ENCODE data around the gene RNASEH2B.

The RNASEH2B gene

DNA sequence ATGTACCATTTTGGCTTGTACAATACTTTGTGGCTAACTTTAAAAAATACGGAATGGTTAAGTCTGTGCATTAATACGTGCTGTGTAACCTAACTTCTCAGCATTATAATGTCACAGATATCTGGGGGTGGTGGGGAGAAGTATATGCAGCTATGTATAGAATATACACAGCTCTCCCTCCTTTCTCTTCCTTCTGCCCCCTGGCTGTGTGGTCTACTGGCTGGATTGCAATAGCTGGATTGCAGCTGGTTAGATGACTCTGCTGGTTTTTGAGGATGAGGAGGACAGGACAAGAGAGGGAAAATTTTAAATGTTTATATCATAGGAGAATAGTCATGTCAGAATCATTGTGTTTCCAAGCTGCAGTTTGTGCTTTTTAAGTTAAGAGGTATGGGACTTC is 9.7 kb downstream of the RNASEH2B start:
- no peak for ATAC-seq (ENCODE audit: insufficient read depth, low read depth)
- Histone ChIP-seq H2AFZ (ENCODE audit: low read depth, low read length) (no peak overlapping the region), H3K4me1 (ENCODE audit: insufficient read depth, low read length) (peaks cover 36% of the 10 kb centered on the region), H3K4me3 (ENCODE audit: low read depth in 1 of 2, low read length in 2 of 2) (no peak overlapping the region), H3K9me3 (ENCODE audit: insufficient read depth, low read length, severe bottlenecking) (peaks cover 55% of the 10 kb centered on the region), H3K27ac (ENCODE audit: low read length) (no peak overlapping the region), H3K36me3 (ENCODE audit: insufficient read depth, low read length) (peaks cover 75% of the 10 kb centered on the region), H3K27me3 (ENCODE audit: insufficient read depth, low read length, poor library complexity) (no peaks in the 10 kb centered on the region), H4K20me1 (ENCODE audit: insufficient read depth, low read length) (peaks cover 39% of the 10 kb centered on the region), H3K4me2 (ENCODE audit: insufficient read depth, low read length) (no peak overlapping the region), H3K79me2 (ENCODE audit: insufficient read depth, low read length) (peaks cover 98% of the 10 kb centered on the region), H3K9ac (ENCODE audit: low read depth, low read length) (no peak overlapping the region)
- DNase-seq = no peak
- TF ChIP-seq, protein P1, sequence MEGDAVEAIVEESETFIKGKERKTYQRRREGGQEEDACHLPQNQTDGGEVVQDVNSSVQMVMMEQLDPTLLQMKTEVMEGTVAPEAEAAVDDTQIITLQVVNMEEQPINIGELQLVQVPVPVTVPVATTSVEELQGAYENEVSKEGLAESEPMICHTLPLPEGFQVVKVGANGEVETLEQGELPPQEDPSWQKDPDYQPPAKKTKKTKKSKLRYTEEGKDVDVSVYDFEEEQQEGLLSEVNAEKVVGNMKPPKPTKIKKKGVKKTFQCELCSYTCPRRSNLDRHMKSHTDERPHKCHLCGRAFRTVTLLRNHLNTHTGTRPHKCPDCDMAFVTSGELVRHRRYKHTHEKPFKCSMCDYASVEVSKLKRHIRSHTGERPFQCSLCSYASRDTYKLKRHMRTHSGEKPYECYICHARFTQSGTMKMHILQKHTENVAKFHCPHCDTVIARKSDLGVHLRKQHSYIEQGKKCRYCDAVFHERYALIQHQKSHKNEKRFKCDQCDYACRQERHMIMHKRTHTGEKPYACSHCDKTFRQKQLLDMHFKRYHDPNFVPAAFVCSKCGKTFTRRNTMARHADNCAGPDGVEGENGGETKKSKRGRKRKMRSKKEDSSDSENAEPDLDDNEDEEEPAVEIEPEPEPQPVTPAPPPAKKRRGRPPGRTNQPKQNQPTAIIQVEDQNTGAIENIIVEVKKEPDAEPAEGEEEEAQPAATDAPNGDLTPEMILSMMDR (IDR thresholded peaks at IDR 0.05; ENCODE audit: borderline replicate concordance, extremely low read depth, low read length, poor library complexity, severe bottlenecking) = no peak
- TF ChIP-seq EZH2 (IDR thresholded peaks at IDR 0.05; ENCODE audit: borderline replicate concordance, low read depth, low read length, severe bottlenecking) = no peak

DNA sequence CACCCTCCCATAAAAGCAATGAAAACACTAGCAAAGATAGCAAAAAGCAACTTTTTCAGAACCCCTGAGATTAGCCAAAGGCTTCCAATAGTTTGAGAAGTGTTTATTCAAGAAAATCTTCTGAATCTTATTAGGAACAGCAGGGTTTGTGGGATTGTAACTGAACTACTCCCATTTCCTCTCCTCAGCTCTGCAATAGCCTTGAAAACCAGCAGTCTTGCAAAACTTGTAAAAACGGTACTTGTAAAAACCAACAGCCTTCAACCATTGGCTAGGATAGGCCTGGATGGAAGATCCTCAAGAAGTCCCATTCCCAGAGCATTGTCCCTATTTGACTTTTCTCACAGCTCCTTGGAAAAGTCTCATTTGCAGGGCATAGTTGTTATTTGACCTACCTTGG is 12.1 kb downstream of the RNASEH2B start:
- DNase-seq (no peak), ATAC-seq (ENCODE audit: insufficient read depth, low read depth) (no peak)
- peaks cover 23% of the 10 kb centered on the region for H3K4me1 ChIP-seq (ENCODE audit: insufficient read depth, low read length)
- H3K9me3 ChIP-seq (ENCODE audit: insufficient read depth, low read length, severe bottlenecking) = peaks cover 59% of the 10 kb centered on the region
- H3K27ac ChIP-seq (ENCODE audit: low read length) = no peak overlapping the region
- no peak overlapping the region for H3K4me2 ChIP-seq (ENCODE audit: insufficient read depth, low read length)
- TF ChIP-seq EZH2 (IDR thresholded peaks at IDR 0.05; ENCODE audit: borderline replicate concordance, low read depth, low read length, severe bottlenecking) = no peak
- TF ChIP-seq, protein P1 (IDR thresholded peaks at IDR 0.05; ENCODE audit: borderline replicate concordance, extremely low read depth, low read length, poor library complexity, severe bottlenecking) = no peak
- peaks cover 77% of the 10 kb centered on the region for H3K36me3 ChIP-seq (ENCODE audit: insufficient read depth, low read length)
- peaks cover 98% of the 10 kb centered on the region for H3K79me2 ChIP-seq (ENCODE audit: insufficient read depth, low read length)
- peaks cover 36% of the 10 kb centered on the region for H4K20me1 ChIP-seq (ENCODE audit: insufficient read depth, low read length)
- no peak overlapping the region for H3K4me3 ChIP-seq (ENCODE audit: low read depth in 1 of 2, low read length in 2 of 2)
- no peak overlapping the region for H3K9ac ChIP-seq (ENCODE audit: low read depth, low read length)
- no peaks in the 10 kb centered on the region for H3K27me3 ChIP-seq (ENCODE audit: insufficient read depth, low read length, poor library complexity)
- no peak overlapping the region for H2AFZ ChIP-seq (ENCODE audit: low read depth, low read length)

DNA sequence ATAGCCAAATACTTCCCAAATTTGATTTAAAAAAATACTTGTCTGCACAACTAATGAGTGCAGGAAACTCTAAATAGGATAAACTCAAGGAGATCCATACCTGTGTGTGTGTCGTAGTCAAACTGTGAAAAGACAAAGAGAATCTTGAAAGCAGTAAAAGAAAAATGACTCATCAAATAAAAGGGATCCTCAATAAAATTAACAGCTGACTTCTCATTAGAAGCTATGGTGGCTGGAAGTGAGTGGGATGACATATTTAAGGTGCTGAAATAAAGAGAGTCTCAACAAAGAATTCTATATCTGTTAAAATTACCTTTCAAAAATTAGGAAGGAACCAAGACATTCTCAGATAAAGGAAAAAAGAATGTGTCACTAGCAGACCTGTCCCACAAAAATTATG is 13.7 kb downstream of the RNASEH2B start:
- peaks cover 55% of the 10 kb centered on the region for H3K9me3 ChIP-seq (ENCODE audit: insufficient read depth, low read length, severe bottlenecking)
- ATAC-seq (ENCODE audit: insufficient read depth, low read depth) (no peak), DNase-seq (no peak)
- no peak overlapping the region for H3K27ac ChIP-seq (ENCODE audit: low read length)
- peaks cover 15% of the 10 kb centered on the region for H3K4me1 ChIP-seq (ENCODE audit: insufficient read depth, low read length)
- H3K9ac ChIP-seq (ENCODE audit: low read depth, low read length) = no peak overlapping the region
- H2AFZ ChIP-seq (ENCODE audit: low read depth, low read length) = no peak overlapping the region
- H3K4me2 ChIP-seq (ENCODE audit: insufficient read depth, low read length) = no peak overlapping the region
- TF ChIP-seq, protein P1 (IDR thresholded peaks at IDR 0.05; ENCODE audit: borderline replicate concordance, extremely low read depth, low read length, poor library complexity, severe bottlenecking) = no peak
- TF ChIP-seq EZH2 (IDR thresholded peaks at IDR 0.05; ENCODE audit: borderline replicate concordance, low read depth, low read length, severe bottlenecking) = no peak
- peaks cover 75% of the 10 kb centered on the region for H3K36me3 ChIP-seq (ENCODE audit: insufficient read depth, low read length)
- peaks cover 100% of the 10 kb centered on the region for H3K79me2 ChIP-seq (ENCODE audit: insufficient read depth, low read length)
- peaks cover 31% of the 10 kb centered on the region for H4K20me1 ChIP-seq (ENCODE audit: insufficient read depth, low read length)
- no peaks in the 10 kb centered on the region for H3K27me3 ChIP-seq (ENCODE audit: insufficient read depth, low read length, poor library complexity)
- H3K4me3 ChIP-seq (ENCODE audit: low read depth in 1 of 2, low read length in 2 of 2) = no peak overlapping the region

DNA sequence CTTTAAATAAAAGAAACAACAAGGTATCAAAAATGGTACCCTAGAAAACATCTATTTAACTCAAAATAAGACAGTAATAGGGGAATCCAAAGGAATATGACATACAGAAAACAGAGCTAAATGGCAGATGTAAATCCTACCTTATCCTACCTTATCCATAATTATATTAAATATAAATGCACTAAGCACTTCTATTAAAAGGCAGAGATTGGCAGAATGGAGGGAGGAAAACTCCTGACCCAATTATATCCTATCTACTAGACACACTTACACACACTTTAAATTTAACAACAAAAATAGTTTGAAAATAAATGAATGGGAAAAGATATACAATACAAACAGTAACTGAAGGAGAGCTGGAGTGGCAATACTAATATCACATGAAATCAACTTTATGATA is 14.4 kb downstream of the RNASEH2B start:
- no peak for TF ChIP-seq EZH2 (IDR thresholded peaks at IDR 0.05; ENCODE audit: borderline replicate concordance, low read depth, low read length, severe bottlenecking)
- TF ChIP-seq, protein P1 (IDR thresholded peaks at IDR 0.05; ENCODE audit: borderline replicate concordance, extremely low read depth, low read length, poor library complexity, severe bottlenecking) = no peak
- Histone ChIP-seq H3K9me3 (ENCODE audit: insufficient read depth, low read length, severe bottlenecking) (peaks cover 55% of the 10 kb centered on the region), H3K27me3 (ENCODE audit: insufficient read depth, low read length, poor library complexity) (no peaks in the 10 kb centered on the region), H3K4me3 (ENCODE audit: low read depth in 1 of 2, low read length in 2 of 2) (no peak overlapping the region), H3K27ac (ENCODE audit: low read length) (no peak overlapping the region), H3K36me3 (ENCODE audit: insufficient read depth, low read length) (peaks cover 71% of the 10 kb centered on the region), H3K79me2 (ENCODE audit: insufficient read depth, low read length) (peaks cover 100% of the 10 kb centered on the region), H3K4me1 (ENCODE audit: insufficient read depth, low read length) (peaks cover 22% of the 10 kb centered on the region), H3K4me2 (ENCODE audit: insufficient read depth, low read length) (no peak overlapping the region), H3K9ac (ENCODE audit: low read depth, low read length) (no peak overlapping the region), H4K20me1 (ENCODE audit: insufficient read depth, low read length) (peaks cover 32% of the 10 kb centered on the region), H2AFZ (ENCODE audit: low read depth, low read length) (no peak overlapping the region)
- no peak for DNase-seq
- ATAC-seq (ENCODE audit: insufficient read depth, low read depth) = no peak

All from DND-41 (cell line).